Thoracic aorta (tissue), 2 donors: ENCODE measurements around the gene MCTP2. TPM values are rescaled to one million over a fixed set of nuclear protein-coding genes. Genes with fewer than 3 reads are reported as not detected.

Experiments used
- ATAC-seq: fragments of 150-250 bp; one replicate; pipeline ENCODE4 v1.8.0; 2017; ENCODE audit warnings: low read depth; ENCODE audit not compliant: insufficient number of reproducible peaks, low FRiP score
- DNase-seq: peaks from one replicate; pipeline ENCODE4 v3.0.0-alpha.2; 2020; ENCODE audit warnings: low spot score
- H3K27ac ChIP-seq, 2 donors: fragments of 200-600 bp; sonication (generic); 1 replicate in 1 of 2; 2 replicates in 1 of 2; pipeline ENCODE4 v1.5.1; 2016; ENCODE audit warnings: mild to moderate bottlenecking in 2 of 2, moderate library complexity in 2 of 2
- H3K27me3 ChIP-seq: fragments of 200-600 bp; sonication (generic); replicated peaks from 2 replicates; pipeline ENCODE4 v1.6.0; 2016; ENCODE audit warnings: mild to moderate bottlenecking; ENCODE audit not compliant: insufficient read depth
- H3K36me3 ChIP-seq: fragments of 200-600 bp; sonication (generic); one replicate; pipeline ENCODE4 v1.5.1; 2016
- H3K4me1 ChIP-seq, 2 donors: fragments of 200-600 bp; sonication (generic); 1 replicate in 1 of 2; 2 replicates in 1 of 2; pipeline versions ENCODE4 v1.5.1 to v1.6.0; 2016; ENCODE audit warnings: low read depth in 2 of 2, mild to moderate bottlenecking in 1 of 2; ENCODE audit not compliant: control insufficient read depth in 1 of 2
- H3K4me3 ChIP-seq: fragments of 200-600 bp; sonication (generic); 2 replicates; pipeline ENCODE4 v1.5.1; 2016; ENCODE audit warnings: mild to moderate bottlenecking
- H3K9me3 ChIP-seq: fragments of 200-600 bp; sonication (generic); 2 replicates; pipeline ENCODE4 v1.5.1; 2016
- CTCF ChIP-seq: fragments of 200-600 bp; sonication (generic); IDR thresholded peaks from one replicate; pipeline ENCODE4 v1.5.1; 2019; ENCODE audit warnings: antibody characterized with exemption
- total RNA-seq, 2 donors: library from RNA; depleted of rRNA; stranded (reverse); fragments of >200 nt; gene quantifications; one replicate each; pipeline versions ENCODE4 v1.1.0 to v1.2.3, GENCODE V29; 2016

Gene MCTP2
- total RNA-seq, 2 donors from 2014 or later: 15.7 to 16.6 TPM

GRCh38 chr15:94306700-94307650, 75.6 kb downstream of the MCTP2 start:
- H3K36me3 ChIP-seq: no peaks in the 10 kb centered on the region
- ATAC-seq (no peak), DNase-seq (no peak)
- no peaks in the 10 kb centered on the region for H3K9me3 ChIP-seq
- no peak overlapping the region for H3K27ac ChIP-seq
- TF ChIP-seq CTCF: no peak
- no peaks in the 10 kb centered on the region for H3K27me3 ChIP-seq
- H3K4me1 ChIP-seq: no peaks in the 10 kb centered on the region
- no peak overlapping the region for H3K4me3 ChIP-seq

GRCh38 chr15:94312946-94313345, 81.6 kb downstream of the MCTP2 start:
- Histone ChIP-seq H3K4me3 (no peak overlapping the region), H3K27ac (no peak overlapping the region), H3K27me3 (no peaks in the 10 kb centered on the region), H3K4me1 (no peaks in the 10 kb centered on the region), H3K36me3 (no peaks in the 10 kb centered on the region), H3K9me3 (no peaks in the 10 kb centered on the region)
- no peak for TF ChIP-seq CTCF
- ATAC-seq: no peak
- no peak for DNase-seq

- Histone ChIP-seq H3K36me3 (no peaks in the 10 kb centered on the region), H3K4me3 (no peak overlapping the region), H3K27ac (no peak overlapping the region), H3K27me3 (no peaks in the 10 kb centered on the region), H3K4me1 (no peaks in the 10 kb centered on the region), H3K9me3 (no peaks in the 10 kb centered on the region)
- DNase-seq (no peak), ATAC-seq (no peak)
- TF ChIP-seq CTCF: no peak
Observed at GRCh38 chr15:94314639-94315038, 83.3 kb downstream of the MCTP2 start.

- no peak for DNase-seq
- no peaks in the 10 kb centered on the region for H3K36me3 ChIP-seq
- H3K4me1 ChIP-seq: no peaks in the 10 kb centered on the region
- no peak overlapping the region for H3K4me3 ChIP-seq
- ATAC-seq: no peak
- no peak for TF ChIP-seq CTCF
- no peak overlapping the region for H3K27ac ChIP-seq
- H3K27me3 ChIP-seq: no peaks in the 10 kb centered on the region
- no peaks in the 10 kb centered on the region for H3K9me3 ChIP-seq
Observed at GRCh38 chr15:94317211-94317610, 85.8 kb downstream of the MCTP2 start.

GRCh38 chr15:94322141-94322540, 90.8 kb downstream of the MCTP2 start:
- Histone ChIP-seq H3K36me3 (no peaks in the 10 kb centered on the region), H3K27ac (no peak overlapping the region), H3K9me3 (no peaks in the 10 kb centered on the region), H3K27me3 (no peaks in the 10 kb centered on the region), H3K4me3 (no peak overlapping the region), H3K4me1 (peaks cover 0 to 8% of the 10 kb centered on the region in 2 donors)
- TF ChIP-seq CTCF: no peak
- ATAC-seq (no peak), DNase-seq (no peak)
